Posterior vena cava (tissue), 2 donors: ENCODE results near the gene FNBP1. TPM values are rescaled to one million over a fixed set of nuclear protein-coding genes. Genes with fewer than 3 reads are reported as not detected.

Experiments used
- DNase-seq: peaks from one replicate; pipeline ENCODE4 v3.0.0-alpha.2; 2020; ENCODE audit warnings: low spot score
- intact Hi-C, 2 donors: fragments of 100-400 bp; cut with DNase I; formaldehyde crosslinking; loops; one replicate each; pipeline versions ENCODE4 v1.14.1 to v1.14.2; 2022 to 2023
- total RNA-seq, 2 donors: library from RNA; stranded (reverse); fragmentation: NEBNext Ultra II Directional; extraction: Animal tissue kit (Norgen Biotek cat#: 25700); gene quantifications; one replicate each; pipeline ENCODE4 v1.2.1, GENCODE V29; 2021
- donor health status: DM: yes; HTN: yes; CAD: no.
- donor health status: DM: yes; HTN: yes; CAD: no.

Gene FNBP1
- total RNA-seq, 2 donors from 2014 or later, result 116 to 165 TPM

DNA sequence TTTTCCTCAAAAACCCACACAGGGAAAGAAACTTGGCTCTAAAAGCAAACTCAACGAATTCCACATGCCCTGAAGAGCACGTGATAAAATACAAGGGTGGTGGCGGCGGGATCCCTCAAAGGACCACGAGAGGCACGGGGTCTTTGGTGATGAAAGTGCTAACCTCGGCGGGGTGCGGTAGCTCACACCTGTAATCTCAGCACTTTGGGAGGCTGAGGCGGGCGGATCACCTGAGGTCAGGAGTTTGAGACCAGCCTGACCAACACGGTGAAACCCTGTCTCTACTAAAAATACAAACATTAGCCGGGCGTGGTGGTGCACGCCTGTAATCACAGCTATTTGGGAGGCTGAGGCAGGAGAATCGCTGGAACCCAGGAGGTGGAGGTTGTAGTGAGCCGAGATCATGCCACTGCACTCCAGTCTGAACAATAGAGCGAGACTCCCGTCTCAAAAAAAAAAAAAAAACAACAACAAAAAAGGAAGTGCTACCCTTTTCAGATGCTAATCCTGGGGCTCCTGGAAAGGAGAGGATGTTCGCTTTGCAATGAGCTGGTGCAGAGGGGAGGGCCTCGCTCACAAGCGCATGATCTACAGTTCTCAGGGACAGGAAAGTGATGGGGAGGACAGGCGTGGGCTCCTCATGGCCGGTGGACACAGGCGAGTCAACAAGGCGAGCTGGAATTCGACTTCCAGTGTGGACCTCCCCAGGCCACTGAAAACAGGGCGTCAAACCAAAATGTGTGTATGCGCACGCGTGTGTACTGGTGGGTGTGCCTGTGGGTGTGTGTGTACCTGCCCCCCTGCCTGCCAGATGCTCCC is 153.7 kb downstream of the FNBP1 start:
- no peak for DNase-seq
- intact Hi-C loops, result no loop called here

DNA sequence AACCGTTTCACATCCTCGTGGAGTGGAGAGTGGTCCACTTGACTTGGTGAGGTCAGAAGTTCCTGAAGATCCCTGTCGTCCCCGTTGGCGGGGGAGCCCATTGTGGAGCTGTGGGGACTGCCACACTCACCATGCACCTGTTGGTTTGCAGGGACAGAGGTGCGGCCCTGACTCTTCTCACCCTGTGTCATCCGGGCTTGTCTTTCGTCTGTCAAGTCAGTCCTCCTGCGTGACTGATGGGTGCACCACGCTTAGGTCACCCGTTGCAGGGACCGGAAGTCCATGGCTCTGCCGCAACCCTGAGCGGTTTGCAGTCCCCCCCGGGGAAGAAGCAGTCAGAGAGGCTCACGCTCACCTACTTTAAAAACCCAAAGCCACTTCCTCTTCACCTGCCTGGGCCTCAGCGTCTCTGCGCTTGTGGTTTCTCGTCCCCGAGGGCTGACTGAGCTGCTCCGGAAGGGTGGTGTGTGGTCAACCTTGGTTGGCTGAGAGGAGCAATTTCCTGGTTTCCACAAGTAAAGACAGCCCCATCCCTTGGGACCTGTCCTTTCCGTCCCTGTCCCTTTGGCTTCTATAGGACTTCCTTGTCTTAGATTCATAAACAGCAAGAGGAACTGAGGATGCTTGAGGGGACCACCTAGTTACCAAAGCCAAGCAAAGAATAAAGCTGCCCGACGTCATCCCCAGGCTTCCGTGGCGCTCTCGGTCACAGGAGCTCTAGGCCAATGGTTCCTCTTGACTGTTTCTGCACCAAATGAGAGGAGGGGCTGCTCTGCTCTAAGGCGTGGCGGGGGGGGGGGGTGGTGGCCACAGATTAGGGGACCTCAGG is 154.5 kb downstream of the FNBP1 start:
- DNase-seq, result no peak
- intact Hi-C loops, result no loop called here

DNA sequence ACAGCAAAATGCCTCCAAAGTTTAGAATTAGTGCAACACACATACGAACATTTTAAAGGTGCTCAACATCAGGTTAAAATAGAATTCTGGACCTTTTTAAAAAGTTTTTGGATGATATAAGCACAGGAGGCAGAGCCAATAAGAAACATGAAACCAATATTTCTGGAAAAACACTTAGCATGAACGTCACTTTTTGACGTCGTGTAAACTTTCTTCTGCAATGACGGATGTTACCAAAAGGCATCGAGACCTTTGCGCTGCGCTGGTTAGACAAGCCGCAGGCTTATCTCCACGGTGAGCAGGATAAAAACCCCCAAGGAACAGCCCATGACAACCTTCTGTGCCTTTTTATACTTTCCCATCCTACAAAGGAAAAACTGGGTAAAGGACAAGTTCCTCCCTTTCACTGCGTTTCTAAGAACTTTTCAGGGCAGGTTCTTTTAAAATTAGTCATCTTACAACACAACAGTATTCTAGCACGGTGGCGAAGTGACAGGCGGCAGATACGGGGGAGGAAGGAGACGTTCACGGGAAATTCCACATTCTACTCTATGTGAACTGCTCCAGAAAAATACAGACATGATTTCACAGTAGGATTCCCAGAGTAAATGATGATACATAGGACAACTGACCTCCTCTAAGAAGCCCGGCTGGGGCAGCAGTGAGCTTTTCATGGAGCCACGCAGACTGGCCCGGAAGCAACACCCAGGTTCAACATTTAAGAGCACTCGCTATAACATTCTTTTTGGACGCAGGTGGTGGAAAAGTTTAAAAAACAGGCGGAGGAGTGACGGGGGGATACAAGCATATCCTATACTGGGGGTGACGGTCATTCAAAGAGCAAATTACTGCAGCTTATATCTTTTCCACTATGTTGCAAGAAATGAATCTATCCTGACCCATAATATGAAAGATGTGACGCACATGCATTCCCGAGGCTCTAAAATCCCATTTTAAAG is 155.4 kb downstream of the FNBP1 start:
- intact Hi-C loops, result no loop called here
- DNase-seq, result no peak

DNA sequence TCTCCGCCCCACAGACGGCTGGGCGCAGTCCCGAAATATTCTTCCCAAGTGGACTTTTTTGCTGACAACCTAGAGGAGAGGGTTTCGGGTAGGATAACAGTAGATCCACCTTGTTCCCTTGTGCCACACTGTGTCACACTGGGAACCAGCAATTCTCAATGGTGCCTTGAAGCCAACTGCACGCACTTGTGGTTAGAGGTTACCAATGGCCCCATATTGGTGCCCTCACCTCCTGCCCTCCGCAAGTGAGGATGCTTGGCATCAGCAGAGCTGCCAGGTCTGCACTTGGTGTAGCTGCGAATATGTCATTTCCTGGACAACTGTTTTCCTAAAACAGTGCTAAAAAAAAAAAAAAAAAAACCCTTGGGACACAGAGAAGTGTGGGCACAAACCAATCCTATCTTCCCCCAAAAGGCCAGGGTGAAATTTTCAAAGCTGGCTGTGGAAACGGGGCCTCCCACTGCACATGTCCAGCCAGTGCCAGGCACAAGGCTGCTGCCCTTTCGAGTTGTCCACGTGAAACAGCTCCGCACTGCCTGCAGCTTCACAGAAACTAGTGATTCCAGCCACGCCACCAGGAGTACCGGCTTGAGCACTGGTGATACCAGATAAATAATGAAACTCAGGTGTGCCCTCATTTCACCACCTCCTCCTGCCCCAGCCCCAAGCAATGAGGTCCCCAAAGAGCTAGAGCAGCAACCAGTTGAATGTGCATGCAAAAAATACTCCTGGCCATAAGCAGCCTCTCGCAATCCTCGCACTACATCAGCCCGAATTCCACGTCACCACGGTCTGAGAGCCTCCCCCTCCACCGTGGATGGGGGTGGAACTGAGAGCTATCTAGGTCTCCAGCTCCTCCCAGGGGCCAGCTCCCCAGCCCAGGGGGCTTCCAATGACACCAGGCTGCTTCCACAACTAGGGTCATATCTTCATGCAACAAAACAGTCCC is 156.5 kb downstream of the FNBP1 start:
- intact Hi-C loops, result no loop called here
- DNase-seq, result peak; percentile 72

DNA sequence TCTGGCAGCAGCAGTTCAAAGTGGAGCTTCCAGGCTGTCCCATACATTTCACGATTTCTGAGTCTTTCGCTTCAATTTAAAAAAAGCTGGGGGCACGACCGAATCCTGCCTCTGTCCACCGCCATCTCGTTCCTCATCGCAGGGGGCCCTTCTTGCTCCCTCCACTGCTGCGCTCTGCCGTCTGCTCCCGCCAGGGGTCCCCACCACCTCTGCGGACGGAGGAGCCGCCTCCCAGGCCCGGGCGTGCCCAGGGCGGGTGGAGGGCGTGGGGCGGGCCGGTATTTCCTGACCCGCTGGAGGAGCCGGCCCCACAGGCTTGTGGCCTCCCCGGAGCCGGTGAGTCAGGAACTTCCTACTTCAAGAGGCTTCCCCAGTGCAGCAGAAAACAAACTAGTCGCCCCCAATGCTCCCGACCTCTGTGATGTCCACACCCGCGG is 157.3 kb downstream of the FNBP1 start:
- intact Hi-C loops, result no loop called here

DNA sequence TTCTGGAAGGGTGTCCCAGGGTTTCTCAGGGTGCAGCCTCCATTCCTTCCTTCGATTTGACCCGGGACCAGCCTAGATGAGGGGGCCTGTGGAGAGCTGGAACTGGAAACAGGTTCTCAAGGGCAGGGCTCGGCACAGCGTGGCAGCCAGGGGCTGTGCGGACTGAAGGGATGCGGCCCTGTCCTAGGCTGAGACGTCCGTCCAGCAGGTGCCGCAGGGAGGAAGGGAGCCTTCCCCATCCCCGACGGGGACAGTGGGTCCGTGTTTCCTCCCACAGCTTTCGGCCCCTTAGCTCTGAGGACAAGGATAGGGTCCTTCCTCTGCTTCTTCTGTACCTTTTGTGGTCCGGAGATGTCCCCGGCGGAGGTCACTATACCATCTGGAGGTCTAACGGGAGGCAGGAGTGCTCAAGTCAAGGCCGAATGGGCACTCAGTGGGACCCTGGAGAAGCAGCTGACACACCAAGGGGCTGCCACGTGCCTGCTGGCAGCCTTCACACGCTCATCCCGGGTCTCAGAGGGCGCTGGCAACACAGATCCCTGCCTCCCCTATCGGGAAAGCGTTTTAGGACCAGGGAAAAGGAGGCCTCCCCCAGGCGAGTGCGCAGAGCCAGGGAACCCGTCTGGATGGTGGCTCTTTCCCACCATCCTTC is 157.8 kb downstream of the FNBP1 start:
- intact Hi-C loops, result no loop called here
- peak; percentile 88 for DNase-seq

More for the DNA sequence above, 157.3 kb downstream of the FNBP1 start:
- peak; percentile 99 for DNase-seq

DNA sequence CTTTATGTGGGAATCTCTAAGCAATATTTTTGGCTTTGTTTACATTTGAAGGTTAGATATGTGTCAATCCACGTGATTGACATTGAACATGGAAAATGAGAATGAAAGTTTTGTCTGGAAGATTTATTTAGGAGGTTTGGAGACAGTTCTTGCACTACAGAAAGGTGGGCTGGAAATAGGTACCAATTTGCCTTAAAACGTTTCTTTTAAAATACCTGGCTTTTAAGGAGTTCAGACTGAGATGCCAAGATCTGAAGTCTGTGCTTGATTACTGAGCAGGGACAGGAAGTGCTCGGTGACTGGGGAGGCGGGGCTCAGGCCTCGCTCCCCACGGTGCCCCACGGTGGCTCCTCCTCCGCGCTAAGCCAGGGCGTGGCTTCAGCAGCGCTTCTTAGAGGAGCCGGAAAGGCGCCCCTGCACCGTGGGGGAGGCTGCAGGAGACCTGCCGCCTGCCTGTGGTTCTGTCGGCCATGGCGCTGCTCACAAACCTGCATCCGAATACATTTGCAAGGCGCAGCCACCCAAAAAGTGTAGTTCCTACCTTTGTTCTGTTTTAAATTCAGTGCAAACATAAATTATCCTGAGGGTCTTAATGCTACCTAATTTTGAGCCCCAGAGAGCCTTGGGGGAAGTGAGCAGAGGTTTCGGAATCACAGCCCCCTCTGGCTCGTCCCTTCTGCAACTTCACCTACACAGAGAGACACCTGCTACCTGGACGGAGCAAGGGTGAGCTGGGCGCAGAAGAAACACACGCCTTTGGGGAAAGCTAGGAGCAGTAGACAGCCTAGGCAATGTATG is 158.6 kb downstream of the FNBP1 start:
- intact Hi-C loops, result no loop called here
- peak; percentile 95 for DNase-seq

DNA sequence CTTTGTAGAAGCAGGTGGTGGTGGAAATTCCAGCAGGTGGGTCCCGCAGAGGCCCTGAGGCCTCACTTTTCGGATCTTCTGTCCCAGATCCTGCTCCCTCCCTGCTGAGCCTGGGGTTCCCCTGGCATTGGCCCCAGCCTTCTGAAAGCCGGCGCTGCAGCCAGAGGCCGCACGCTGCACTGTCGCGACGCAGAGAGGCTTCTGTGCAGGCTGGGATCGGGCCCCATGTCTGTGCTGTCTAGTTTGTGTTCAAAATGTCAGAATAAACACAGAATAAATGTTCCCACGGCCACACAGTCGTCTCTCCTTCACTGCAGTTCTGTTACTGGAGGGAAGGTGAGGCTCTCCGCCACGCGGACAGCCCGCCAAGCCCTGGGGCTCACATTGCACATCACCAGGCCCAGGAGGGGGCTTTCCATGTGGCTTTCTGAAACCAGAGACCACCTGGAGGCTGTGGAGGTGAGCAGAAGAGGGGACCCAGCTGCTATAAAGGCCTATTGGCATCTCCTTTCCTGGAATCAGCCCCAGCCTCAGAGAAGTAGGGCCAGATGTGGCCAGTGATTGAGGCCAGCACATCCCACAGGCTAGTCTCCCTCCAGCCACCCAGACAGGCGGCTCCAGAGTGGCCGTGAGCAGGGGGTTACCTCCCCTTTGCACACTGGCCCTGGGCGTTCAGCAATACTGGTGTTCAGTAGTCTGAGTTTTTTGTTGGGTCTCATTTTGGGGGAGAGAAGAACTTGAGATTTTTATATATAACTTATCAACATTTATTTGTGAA is 161.3 kb downstream of the FNBP1 start:
- intact Hi-C loops, result no loop called here

DNA sequence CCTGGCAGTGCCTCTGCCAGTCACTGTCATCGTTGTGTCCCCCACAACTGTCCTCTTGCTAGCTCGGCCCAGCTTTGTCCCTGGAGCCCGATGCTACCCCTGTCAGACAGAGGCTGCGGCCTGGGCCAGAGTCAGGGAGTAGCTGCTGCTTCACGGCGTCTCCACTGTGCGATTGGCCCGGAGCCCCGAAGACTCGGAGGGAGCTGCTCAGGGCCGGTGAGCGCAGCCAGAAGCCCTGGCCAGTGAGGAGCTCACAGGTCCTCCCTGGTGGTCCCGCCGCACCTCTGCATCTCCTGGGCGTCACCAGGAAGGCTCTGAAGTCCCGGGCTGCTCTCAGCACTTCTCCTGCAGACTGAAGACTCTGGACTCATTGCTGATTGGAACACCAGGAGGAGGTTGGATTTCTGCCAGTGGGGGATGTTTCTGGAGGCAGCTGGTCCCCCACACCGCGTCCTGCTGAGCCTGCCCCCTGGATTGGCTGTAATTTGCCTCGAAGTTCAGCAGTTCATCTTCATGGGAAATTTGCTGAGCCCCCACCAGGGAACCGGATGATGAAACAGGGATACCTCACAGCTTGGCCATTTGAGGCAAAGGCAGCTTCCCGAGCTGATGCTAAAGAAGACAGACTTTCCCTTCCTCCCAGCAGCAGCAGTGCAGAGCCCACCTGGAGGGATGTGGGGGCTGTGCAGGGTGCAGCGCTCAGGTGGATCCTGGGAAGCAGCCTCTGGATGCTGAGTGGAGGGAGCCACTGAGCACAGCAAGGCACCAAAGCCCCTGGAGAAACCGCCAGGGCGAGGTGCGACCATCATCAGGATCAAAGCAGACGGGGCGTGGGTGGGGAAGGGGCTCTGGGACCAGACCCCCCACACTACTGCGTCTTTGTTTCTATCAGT is 162.1 kb downstream of the FNBP1 start:
- intact Hi-C loops, result no loop called here
- DNase-seq, result peak; percentile 78

More for the DNA sequence above, 161.3 kb downstream of the FNBP1 start:
- DNase-seq, result peak; percentile 81

DNA sequence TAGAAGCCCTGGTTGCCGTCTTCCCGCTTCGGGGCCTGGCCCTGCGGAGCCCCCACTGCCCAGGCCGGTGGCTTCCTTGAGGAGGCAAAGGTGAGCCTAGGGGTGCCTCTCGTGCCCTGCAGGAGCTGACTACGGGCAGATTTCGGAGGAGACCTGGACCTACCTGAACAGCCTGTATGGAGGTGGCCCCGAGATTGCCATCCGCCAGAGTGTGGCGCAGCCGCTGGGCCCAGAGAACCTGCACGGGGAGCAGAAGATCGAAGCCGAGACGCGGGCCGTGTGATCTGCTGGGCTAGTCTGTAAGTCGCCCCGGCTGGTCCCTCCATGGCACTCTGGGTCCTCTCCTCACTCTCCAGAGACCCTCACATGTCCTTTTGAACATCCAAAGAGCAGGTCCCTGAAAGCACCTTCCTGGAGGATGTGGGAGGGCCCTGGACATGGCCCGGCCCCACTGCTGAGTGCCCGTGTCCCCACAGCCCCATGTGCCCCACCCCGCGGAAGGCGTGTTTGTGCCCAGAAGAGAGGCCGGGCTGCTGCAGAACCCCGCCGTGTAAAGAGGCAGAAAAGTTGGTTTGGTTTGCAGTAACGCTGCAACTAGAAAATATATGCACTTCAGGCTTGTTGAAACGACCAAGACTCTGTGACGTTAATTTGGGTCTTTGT is 162.9 kb downstream of the FNBP1 start:
- intact Hi-C loops, result loop anchor here in 1 of 2 donors (10.0 kb wide), 1 partner anchor 355 kb away; no protein-coding TSS in a partner anchor
- DNase-seq, result peak; percentile 77

DNA sequence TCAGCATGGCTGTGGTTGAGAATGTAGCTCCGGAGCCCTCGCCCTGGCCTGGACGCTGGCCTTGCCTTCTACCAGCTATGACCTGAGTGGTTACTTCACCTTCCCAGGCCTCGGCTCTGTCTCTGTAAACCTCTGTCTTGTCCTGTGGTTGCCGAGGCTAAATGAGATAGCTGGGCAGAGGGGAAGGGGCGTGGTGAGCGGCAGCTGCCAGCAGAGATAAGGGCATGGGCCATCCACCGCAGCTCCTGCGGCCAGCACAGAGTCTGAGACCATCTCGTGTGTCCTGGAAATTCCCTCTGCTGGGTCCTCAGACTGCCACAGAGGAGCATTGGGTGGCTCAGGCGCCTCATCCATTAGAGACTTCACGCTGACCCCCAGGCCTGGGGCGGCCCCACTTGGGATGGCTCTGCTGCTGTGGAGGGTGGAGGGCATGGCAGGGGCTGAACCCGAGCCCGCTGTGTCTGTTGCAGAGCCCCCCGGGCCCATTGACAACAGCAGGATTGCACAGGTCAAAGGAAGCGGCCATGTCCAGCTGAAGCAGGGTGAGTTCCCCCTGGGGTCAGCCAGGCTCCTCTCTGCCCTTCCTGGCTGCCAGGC is 163.8 kb downstream of the FNBP1 start:
- intact Hi-C loops, result loop anchor here in 1 of 2 donors (10.0 kb wide), 1 partner anchor 356 kb away; no protein-coding TSS in a partner anchor
- peak; percentile 69 for DNase-seq

DNA sequence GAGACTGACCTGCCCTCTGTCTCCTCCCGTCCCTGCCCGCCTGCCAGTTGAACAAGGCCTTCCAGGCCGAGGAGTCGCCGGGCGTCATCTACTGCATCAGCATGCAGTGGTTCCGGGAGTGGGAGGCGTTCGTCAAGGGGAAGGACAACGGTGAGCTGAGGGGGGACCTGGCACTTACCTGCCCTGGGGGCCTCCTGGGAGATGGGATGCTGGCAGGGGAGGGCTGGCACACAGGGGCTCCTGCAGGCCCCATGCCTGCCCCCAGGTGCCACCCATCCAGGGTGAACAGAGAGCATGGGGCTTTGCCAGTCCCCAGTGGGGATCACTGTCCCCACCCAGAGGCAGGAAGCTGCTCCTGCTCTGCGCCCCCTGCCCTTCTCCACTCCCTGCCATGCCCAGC is 164.7 kb downstream of the FNBP1 start:
- DNase-seq, result no peak
- intact Hi-C loops, result loop anchor here in 1 of 2 donors (10.0 kb wide), 1 partner anchor 357 kb away; no protein-coding TSS in a partner anchor

DNA sequence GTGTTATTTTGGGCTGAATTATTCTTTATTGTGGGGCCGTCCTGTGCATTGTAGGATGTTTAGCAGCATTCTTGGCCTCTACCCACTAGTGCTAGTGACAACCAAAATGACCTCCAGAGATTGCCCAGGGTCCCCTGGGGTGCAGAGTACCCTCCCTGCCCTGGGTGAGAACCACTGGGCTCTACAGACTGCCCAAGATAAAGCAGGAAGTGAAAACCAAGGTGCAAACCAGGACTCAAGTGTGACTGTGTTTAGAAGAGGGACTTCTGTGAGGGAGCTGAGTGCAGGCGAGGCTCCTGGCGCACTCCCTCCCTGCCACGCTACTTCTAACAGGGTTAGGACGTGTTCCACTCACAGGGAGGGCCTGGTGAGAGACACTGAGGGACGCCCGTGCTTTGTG is 166.2 kb downstream of the FNBP1 start:
- intact Hi-C loops, result loop anchor here in 1 of 2 donors (10.0 kb wide), 1 partner anchor 358 kb away; no protein-coding TSS in a partner anchor
- no peak for DNase-seq
